B cell (primary cell): ENCODE measurements around the gene TAPBPL. TPM values are rescaled to one million over a fixed set of nuclear protein-coding genes. Genes with fewer than 3 reads are reported as not detected.

Experiments
- ATAC-seq: fragments of 200-7000 bp; cut with Tn5 transposase; one replicate; pipeline ENCODE4 v1.10.0; 2021; ENCODE audit warnings: low read depth, mild to moderate bottlenecking, moderate number of reproducible peaks, moderate library complexity
- CTCF ChIA-PET: fragments of 350-600 bp; sonication (Branson Sonifier 250); formaldehyde crosslinking; loops from one replicate; lab custom pipeline; 2021; ENCODE audit warnings: antibody characterized with exemption, inconsistent platforms; lab: Charles Lee
- POLR2A ChIA-PET: fragments of 350-600 bp; sonication (Branson Sonifier 250); formaldehyde crosslinking; loops from one replicate; lab custom pipeline; 2021; ENCODE audit warnings: antibody characterized with exemption; lab: Charles Lee
- DNase-seq: peaks from one replicate; pipeline ENCODE4 v3.0.0; 2013
- H2AFZ ChIP-seq: 2 replicates; pipeline ENCODE4 v1.6.1; 2012; ENCODE audit warnings: mild to moderate bottlenecking, low read depth, low read length; ENCODE audit not compliant: insufficient read depth, poor library complexity, severe bottlenecking
- H3K27ac ChIP-seq, 2 donors: 1 replicate in 1 of 2; 2 replicates in 1 of 2; pipeline ENCODE4 v1.5.1; 2012 to 2013; ENCODE audit warnings: low read length in 2 of 2, mild to moderate bottlenecking in 2 of 2, moderate library complexity in 1 of 2
- H3K27me3 ChIP-seq, 4 experiments: fragments of 200-600 bp in 1 of 4; sonication (generic) in 1 of 4; replicated peaks in 1 of 4; 1 replicate in 2 of 4; 2 replicates in 2 of 4; pipeline versions ENCODE4 v1.6.1 to v1.7.0; 2013 to 2016; ENCODE audit warnings: low read length in 3 of 4, mild to moderate bottlenecking in 2 of 4, mixed read lengths in 1 of 4, moderate library complexity in 1 of 4; ENCODE audit not compliant: insufficient read depth in 4 of 4, control insufficient read depth in 3 of 4; ENCODE audit errors: control extremely low read depth in 1 of 4
- H3K36me3 ChIP-seq, 2 experiments: replicated peaks in 1 of 2; 1 replicate in 1 of 2; 2 replicates in 1 of 2; pipeline versions ENCODE4 v1.6.1 to v1.7.1; 2013; ENCODE audit warnings: low read length in 1 of 2; ENCODE audit not compliant: insufficient read depth in 2 of 2, control insufficient read depth in 1 of 2; ENCODE audit errors: control extremely low read depth in 1 of 2, extremely low read depth in 1 of 2
- H3K4me1 ChIP-seq, 2 donors: fragments of 200-600 bp in 1 of 2; sonication (generic) in 1 of 2; 1 replicate in 1 of 2; 2 replicates in 1 of 2; pipeline versions ENCODE4 v1.5.1 to v1.6.1; 2013 to 2017; ENCODE audit warnings: low read length in 2 of 2; ENCODE audit not compliant: control insufficient read depth in 2 of 2, insufficient read depth in 2 of 2
- H3K4me2 ChIP-seq: replicated peaks from 2 replicates; pipeline ENCODE3; 2012; ENCODE audit warnings: mild to moderate bottlenecking, low read depth, low read length; ENCODE audit not compliant: poor library complexity, severe bottlenecking
- H3K4me3 ChIP-seq, 5 experiments: fragments of 200-600 bp in 1 of 5; sonication (generic) in 1 of 5; 1 replicate in 3 of 5; 2 replicates in 2 of 5; pipeline versions ENCODE4 v1.5.1 to v1.7.0; 2011 to 2016; ENCODE audit warnings: low read length in 4 of 5, mild to moderate bottlenecking in 4 of 5, low read depth in 2 of 5, control low read depth in 1 of 5, moderate library complexity in 1 of 5; ENCODE audit not compliant: insufficient read depth in 1 of 5; ENCODE audit errors: control extremely low read depth in 1 of 5, extremely low read depth in 1 of 5
- H3K79me2 ChIP-seq: fragments of 200-600 bp; sonication (generic); one replicate; pipeline ENCODE4 v1.6.0; 2016; ENCODE audit warnings: low read length; ENCODE audit not compliant: control insufficient read depth, insufficient read depth
- H3K9ac ChIP-seq: fragments of 200-600 bp; sonication (generic); 2 replicates; pipeline ENCODE4 v1.6.1; 2017; ENCODE audit warnings: mild to moderate bottlenecking, low read length, moderate library complexity
- H3K9me3 ChIP-seq, 3 donors: one replicate each; pipeline versions ENCODE4 v1.6.1 to v1.7.1; 2013; ENCODE audit warnings: low read length in 2 of 3; ENCODE audit not compliant: control insufficient read depth in 2 of 3, insufficient read depth in 1 of 3; ENCODE audit errors: control extremely low read depth in 1 of 3
- H4K20me1 ChIP-seq: 2 replicates; pipeline ENCODE4 v1.6.0; 2012; ENCODE audit warnings: mild to moderate bottlenecking, low read length; ENCODE audit not compliant: insufficient read depth, control insufficient read depth, poor library complexity, severe bottlenecking
- H3K27ac Mint-ChIP-seq: one replicate; pipeline ENCODE4 v1.8.0; 2021; ENCODE audit warnings: mixed read lengths
- H3K27me3 Mint-ChIP-seq: one replicate; pipeline ENCODE4 v1.8.0; 2021; ENCODE audit warnings: mixed read lengths
- H3K4me1 Mint-ChIP-seq: one replicate; pipeline ENCODE4 v1.8.0; 2021; ENCODE audit warnings: mixed read lengths
- H3K4me3 Mint-ChIP-seq: one replicate; pipeline ENCODE4 v1.8.0; 2021; ENCODE audit warnings: mixed read lengths
- H3K9me3 Mint-ChIP-seq: one replicate; pipeline ENCODE4 v1.8.0; 2022; ENCODE audit warnings: mixed read lengths; ENCODE audit not compliant: insufficient read depth
- EZH2 ChIP-seq: IDR thresholded peaks from 2 replicates; pipeline ENCODE4 v1.6.1; 2012; ENCODE audit warnings: borderline replicate concordance, low read depth, mild to moderate bottlenecking, moderate library complexity, low read length; ENCODE audit not compliant: insufficient read depth, poor library complexity, severe bottlenecking
- WGBS: methylation state at CpG from one replicate; pipeline ENCODE4 v1.1.5; 2013; ENCODE audit warnings: missing lambda C conversion rate; ENCODE audit not compliant: insufficient coverage; 5-methylcytosine and 5-hydroxymethylcytosine counted together
- intact Hi-C: fragments of 100-400 bp; cut with micrococcal nuclease; formaldehyde crosslinking; loops from one replicate; pipeline ENCODE4 v1.10.0; 2022
- polyA plus RNA-seq: library from polyadenylated mRNA; depleted of rRNA; stranded (reverse); fragments of >200 nt; gene quantifications from 2 replicates; pipeline ENCODE4 v1.2.3, GENCODE V29; 2012
- total RNA-seq, 2 donors: library from RNA; stranded (reverse); fragments of 120-200 nt in 1 of 2; gene quantifications; 1 replicate in 1 of 2; 2 replicates in 1 of 2; pipeline versions ENCODE4 v1.2.3 to v1.2.4, GENCODE V29; 2013 to 2022
- TF ChIP-seq, protein P1 (sequence below): fragments of 200-600 bp; IDR thresholded peaks from one replicate; pipeline ENCODE4 v1.8.0; 2022; ENCODE audit warnings: antibody characterized with exemption, mild to moderate bottlenecking

TAPBPL gene
- total and polyA plus RNA-seq, 2 donors (not counting 1 experiment from before 2014, with no cell fraction given), result 80.5 to 103 TPM

DNA sequence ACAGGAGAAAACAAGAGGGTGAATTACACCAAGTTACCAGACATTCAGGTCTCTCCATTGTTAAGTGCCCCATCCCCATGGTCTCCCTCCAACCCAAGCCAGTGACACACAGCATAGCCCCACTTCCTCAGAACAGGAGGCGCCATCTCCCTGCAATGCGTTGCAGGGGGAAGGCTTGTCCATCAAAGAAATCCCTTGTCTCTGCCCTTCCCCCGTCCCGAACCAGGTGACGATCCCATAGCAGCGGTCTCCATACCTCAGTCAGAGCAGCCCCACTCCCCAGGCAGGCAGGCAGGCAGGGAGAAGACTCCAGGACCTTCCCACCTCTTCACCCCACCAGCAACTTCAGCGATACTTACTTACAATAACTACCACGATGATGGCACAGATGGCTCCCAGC, 12.7 kb downstream of the TAPBPL start:
- Histone ChIP-seq H3K9me3 (no peaks in the 10 kb centered on the region), H2AFZ (no peak overlapping the region), H4K20me1 (peaks cover 19% of the 10 kb centered on the region), H3K27ac (peak overlapping the region; percentile 3 to 89), H3K9ac (no peak overlapping the region), H3K4me3 (no peak overlapping the region), H3K36me3 (peaks cover 4 to 55% of the 10 kb centered on the region in 2 experiments), H3K79me2 (peaks cover 45% of the 10 kb centered on the region), H3K27me3 (no peaks in the 10 kb centered on the region), H3K4me1 (peaks cover 66 to 94% of the 10 kb centered on the region in 2 donors), H3K4me2 (no peak overlapping the region)
- Mint-ChIP-seq H3K4me3 (no peak overlapping the region), H3K27me3 (no peaks in the 10 kb centered on the region), H3K4me1 (peaks cover 88% of the 10 kb centered on the region), H3K27ac (peak overlapping the region; percentile 98), H3K9me3 (no peaks in the 10 kb centered on the region)
- no peak for TF ChIP-seq EZH2
- TF ChIP-seq, protein P1, sequence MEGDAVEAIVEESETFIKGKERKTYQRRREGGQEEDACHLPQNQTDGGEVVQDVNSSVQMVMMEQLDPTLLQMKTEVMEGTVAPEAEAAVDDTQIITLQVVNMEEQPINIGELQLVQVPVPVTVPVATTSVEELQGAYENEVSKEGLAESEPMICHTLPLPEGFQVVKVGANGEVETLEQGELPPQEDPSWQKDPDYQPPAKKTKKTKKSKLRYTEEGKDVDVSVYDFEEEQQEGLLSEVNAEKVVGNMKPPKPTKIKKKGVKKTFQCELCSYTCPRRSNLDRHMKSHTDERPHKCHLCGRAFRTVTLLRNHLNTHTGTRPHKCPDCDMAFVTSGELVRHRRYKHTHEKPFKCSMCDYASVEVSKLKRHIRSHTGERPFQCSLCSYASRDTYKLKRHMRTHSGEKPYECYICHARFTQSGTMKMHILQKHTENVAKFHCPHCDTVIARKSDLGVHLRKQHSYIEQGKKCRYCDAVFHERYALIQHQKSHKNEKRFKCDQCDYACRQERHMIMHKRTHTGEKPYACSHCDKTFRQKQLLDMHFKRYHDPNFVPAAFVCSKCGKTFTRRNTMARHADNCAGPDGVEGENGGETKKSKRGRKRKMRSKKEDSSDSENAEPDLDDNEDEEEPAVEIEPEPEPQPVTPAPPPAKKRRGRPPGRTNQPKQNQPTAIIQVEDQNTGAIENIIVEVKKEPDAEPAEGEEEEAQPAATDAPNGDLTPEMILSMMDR, result no peak
- POLR2A ChIA-PET, result interaction anchor here (0.6 to 2.2 kb wide), 6 partner anchors 20 to 149 kb away, joined by 3 to 33 read pairs (median 4); partner anchors contain the start of genes CD27 and GAPDH
- ATAC-seq (no peak), DNase-seq (no peak)
- intact Hi-C loops, result loop anchor here (10.0 kb wide), 1 partner anchor 130 kb away; no protein-coding TSS in a partner anchor
- 96% methylated on average over 8 of the region's 8 CpGs for WGBS
- CTCF ChIA-PET, result interaction anchor here (0.5 to 8.9 kb wide), 21 partner anchors 7 to 260 kb away, joined by 3 to 383 read pairs (median 8); partner anchors contain the start of genes CD27, GAPDH, LPAR5 and TAPBPL

GRCh38 chr12:6465467-6466183, 13.8 kb downstream of the TAPBPL start:
- Mint-ChIP-seq H3K27me3 (no peaks in the 10 kb centered on the region), H3K9me3 (no peaks in the 10 kb centered on the region), H3K4me1 (peaks cover 87% of the 10 kb centered on the region), H3K4me3 (no peak overlapping the region), H3K27ac (peak overlapping the region; percentile 92)
- intact Hi-C loops, result loop anchor here (1.0 to 10.0 kb wide), 3 partner anchors 42 to 131 kb away; no protein-coding TSS in a partner anchor
- WGBS, result 73% methylated on average over 3 of the region's 6 CpGs
- no peaks in the 10 kb centered on the region for H3K9me3 ChIP-seq
- H3K27ac ChIP-seq, result peak overlapping the region; percentile 7 to 13
- DNase-seq (peak; percentile 75), ATAC-seq (no peak)
- H3K4me1 ChIP-seq, result peaks cover 61 to 87% of the 10 kb centered on the region in 2 donors
- CTCF ChIA-PET, result interaction anchor here (0.6 to 8.9 kb wide), 34 partner anchors 8 to 477 kb away, joined by 3 to 383 read pairs (median 6); partner anchors contain the start of genes CD27, GAPDH, IFFO1 and MRPL51
- no peak overlapping the region for H3K9ac ChIP-seq
- no peaks in the 10 kb centered on the region for H3K27me3 ChIP-seq
- no peak overlapping the region for H3K4me3 ChIP-seq
- no peak overlapping the region for H2AFZ ChIP-seq
- no peak for TF ChIP-seq EZH2
- TF ChIP-seq, protein P1, result peak; percentile 81
- no peak overlapping the region for H3K4me2 ChIP-seq
- POLR2A ChIA-PET, result interaction anchor here (0.6 to 2.2 kb wide), 9 partner anchors 19 to 148 kb away, joined by 3 to 33 read pairs (median 3); partner anchors contain the start of genes GAPDH and MRPL51
- H4K20me1 ChIP-seq, result peaks cover 19% of the 10 kb centered on the region
- peaks cover 55% of the 10 kb centered on the region for H3K79me2 ChIP-seq
- H3K36me3 ChIP-seq, result peaks cover 4 to 49% of the 10 kb centered on the region in 2 experiments
